Stimulated activated CD8-positive, alpha-beta memory T cell treated with anti-CD3 and anti-CD28 coated beads, Interleukin-7, amount 100 ng/mL, for 24 hours (primary cell): ENCODE measurements around the gene BFAR.
A peak's percentile ranks its signal among the peaks of the same experiment; 100 is the strongest.
"Not testable (repeated sequence)": the region's sequence is repeated elsewhere in the genome, so short reads cannot be mapped to it uniquely, and the experiment has no call there.

Source experiments
- DNase-seq: peaks from one replicate; pipeline ENCODE4 v3.0.0-alpha.2; 2020; ENCODE audit warnings: low read depth

The BFAR gene

DNA sequence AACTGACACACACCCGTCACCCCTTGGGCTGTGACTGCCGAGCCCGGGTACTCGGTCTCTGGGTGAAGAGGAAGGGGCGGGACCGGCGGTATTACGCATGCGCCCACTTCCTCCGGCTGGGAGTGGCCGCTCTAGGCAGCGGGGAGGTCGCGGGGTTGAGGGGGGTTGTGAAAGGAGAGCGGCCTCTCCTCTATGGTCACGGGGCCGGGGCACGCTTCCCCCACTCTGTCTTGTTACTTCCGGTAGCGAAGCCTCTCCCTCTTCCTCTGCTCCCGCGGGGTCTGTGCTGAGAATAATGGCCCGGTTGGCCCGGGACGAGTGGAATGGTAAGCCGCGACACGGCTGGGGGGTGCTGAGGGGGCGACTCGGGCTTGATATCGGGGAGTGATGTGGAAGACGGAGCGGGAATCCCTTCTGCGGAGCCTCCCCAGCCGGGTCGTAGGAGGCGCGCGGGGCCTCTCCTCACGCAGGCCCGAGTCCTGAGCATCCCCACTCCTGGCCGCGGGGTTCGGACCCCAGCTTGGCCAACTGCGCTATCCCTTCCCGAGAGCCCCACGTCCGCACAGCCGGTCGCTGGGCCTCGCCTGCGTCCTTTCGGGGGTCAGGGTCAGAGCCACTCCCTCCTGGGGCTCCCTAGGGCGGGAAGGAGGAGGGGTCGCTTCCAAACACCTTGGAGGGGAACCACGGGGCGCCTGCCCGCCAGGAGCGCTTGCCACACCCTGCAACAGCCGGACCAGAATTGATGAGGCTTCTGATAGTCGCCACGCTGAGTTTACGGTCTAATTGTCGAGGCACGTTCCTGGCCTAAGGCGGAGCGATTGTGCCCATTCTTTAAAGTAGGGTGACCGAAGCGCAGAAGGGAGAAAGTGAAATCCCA is at the start of gene BFAR:
TSS of gene BFAR (plus strand) at position 259 of the 877 bp plus-strand sequence. CDS start 11,396 bp downstream, outside the sequence.
- peak; percentile 97 for DNase-seq

DNA sequence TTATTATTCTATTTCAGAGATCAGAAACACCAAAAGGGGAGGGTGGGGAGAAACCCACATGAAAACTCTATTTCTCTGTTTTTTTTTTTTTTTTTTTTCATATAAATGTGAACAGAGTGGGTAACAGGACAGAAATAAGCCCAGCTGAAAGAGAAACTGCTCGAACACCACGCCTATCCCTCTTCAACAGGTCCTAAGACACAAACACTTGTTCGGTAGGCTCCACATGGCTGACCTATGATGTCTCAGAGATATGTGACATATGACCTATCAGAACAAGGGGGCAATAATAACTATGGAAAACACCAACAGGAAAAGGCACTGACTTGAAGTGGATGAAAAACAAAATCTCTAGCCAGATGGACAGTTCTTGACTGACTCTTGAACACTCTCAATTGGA is 47.5 kb upstream of the BFAR start:
- no peak for DNase-seq

DNA sequence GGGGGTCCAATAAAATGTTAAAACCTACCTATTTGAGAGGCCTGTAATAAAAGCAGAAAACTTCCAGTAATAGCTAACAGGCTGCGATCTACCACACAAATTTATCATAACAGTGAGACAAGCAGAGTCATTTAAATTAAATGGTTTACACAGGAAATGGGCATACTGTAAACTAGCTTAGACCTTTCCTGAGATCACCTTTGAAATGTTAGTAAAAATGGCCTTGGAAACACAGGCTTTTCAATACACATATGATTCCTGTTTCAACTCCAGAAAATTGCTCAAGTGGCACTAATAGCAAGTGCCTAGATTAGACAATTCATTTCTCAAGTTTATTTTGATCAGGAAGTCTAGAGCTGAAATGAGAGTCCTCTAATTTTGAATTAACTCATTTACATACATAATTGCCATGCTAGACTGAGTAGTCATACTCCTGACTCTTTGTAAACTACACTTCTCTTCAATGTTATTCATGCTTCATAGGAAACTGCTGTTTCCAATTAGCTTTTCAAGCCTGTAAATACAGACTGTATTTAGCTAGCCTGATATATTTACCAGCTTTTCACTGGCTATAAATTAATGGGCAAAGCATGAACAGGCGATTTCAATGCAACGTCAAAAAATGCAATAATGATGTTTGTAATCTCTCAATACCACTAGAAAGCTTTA is 46.0 kb upstream of the BFAR start:
- no peak for DNase-seq

DNA sequence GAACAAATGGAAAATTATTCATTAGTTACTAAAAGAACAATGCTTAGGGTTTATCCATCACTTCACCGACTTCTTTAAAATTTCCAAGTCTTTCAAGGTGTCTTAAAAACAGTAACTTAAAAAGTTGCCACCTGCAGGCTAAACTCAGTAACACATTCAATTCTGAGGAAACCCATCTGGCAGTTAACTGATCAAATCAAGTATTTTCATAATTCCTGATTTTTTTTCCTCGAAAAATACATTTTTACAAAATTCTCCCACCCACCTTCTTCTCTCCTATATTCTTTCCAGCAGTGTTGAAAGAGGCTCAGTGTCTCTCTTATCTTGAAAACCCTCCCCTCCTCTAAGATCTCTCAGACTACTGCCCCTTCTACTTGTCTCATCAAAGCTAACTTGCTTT is 32.6 kb upstream of the BFAR start:
- DNase-seq = no peak

GRCh38 chr16:14602443-14602963 is 30.2 kb upstream of the BFAR start:
- no peak for DNase-seq

DNA sequence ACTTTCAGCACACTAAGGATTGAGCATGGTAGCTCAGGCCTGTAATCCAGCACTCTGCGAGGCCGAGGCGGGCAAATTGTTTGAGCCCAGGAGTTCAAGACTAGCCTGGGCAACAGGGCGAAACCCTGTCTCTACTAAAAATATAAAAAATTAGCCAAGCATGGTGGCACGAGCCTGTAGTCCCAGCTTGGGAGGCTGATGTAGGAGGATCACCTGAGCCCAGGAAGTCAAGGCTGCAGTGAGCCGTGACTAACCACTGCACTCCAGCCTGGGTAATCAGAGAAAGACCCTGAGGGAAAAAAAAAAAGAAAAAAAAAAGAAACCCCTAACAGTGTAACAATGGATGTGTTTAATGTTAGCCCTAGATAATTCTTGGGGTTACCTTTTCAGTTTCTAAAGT is 26.6 kb upstream of the BFAR start:
- DNase-seq = no peak

DNA sequence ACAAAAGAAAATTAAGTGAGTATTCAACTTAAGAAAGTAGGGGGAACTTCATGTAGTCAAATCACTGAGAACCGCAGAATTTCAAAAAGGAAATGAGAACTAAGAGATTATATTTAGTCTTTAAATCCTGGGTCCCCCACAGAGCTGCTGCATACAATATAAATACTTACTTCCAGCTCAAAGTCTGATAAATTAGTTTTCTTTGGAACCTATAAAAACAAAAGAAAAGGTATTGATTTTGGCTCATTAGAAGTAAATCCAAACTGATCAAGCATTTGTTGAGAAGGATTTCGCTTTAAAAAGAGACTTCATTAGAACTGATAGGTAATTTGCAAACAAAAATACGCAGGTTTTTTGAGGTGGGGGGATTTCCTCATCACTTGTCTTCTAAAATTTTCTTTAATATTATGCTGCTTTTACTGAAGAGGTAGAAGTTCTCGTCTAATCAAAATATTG is 24.6 kb upstream of the BFAR start:
- no peak for DNase-seq

DNA sequence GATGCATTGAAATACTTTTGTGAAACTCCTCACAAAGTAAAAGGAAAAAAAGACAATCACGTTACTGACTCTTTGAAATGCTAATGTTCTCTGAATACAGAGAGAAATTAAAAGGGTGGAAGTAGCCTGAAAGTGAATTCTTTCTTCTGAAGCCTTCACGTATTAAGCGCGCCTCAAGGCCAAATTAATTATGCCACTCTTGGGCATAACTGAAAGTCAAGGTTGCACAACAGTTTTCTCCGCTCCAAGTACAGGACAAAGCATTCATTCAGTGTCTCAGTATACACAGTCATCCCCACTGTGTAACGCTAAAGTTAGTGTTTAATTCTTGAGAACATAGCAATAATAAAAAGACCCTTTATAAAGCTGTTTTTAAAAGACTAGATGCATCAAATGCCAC is 24.1 kb upstream of the BFAR start:
- DNase-seq = no peak

DNA sequence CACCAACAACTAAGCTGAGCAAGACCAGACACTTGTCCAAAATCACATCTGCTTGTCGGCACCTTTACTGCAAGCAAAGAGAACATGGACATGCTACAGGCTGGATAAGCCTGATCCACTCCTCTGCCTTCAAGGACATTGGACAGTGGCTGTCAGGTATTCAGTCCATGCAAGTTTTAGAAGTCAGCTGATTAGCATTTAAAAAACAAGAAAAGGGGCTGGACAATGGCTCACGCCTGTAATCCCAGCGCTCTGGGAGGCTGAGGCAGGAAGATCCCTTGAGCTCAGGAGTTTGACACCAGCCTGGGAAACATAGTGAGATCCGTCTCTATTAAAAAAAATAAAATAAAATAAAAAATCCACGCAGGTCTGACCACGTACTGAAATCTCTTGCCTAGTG is 23.0 kb upstream of the BFAR start:
- DNase-seq = no peak

GRCh38 chr16:14611660-14612059 is 21.1 kb upstream of the BFAR start:
- no peak for DNase-seq

- no peak for DNase-seq
These were observed 18.8 kb upstream of the BFAR start for GRCh38 chr16:14613991-14614390.

DNA sequence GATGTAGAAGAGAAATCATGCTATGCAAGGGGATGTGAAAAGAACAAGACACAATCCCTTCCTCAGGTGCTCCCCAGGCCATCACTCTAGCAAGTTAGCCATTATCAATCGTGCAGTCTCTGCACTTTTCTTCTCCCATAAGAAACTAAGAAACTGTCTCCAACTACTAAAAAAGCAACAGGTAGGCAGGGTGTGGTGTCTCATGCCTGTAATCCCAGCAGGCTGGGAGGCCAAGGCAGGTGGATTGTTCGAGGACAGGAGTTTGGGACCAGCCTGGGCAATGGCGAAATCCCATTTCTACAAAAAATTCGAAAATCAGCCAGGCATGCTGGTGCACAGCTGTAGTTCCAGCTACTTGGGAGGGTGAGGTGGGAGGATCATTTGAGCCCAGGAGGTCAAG is 16.5 kb upstream of the BFAR start:
- no peak for DNase-seq

DNA sequence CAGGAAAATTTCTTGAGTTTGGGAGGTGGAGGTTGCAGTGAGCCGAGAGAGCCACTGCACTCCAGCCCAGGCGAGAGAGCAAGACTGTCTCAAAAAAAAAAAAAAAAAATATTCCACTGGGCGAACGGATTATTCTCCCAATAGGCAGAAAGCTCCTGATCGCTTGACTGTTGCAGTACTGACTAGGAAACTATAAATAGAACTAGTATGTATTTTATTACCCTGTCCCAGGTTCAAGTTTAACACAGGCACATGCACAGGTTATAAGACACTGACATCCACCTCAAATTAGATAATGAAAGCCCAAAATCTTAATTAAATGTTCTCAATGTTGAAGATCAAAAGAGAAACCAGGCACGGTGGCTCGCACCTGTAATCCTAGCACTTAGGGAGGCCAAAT is 14.2 kb upstream of the BFAR start:
- DNase-seq = no peak

GRCh38 chr16:14627078-14627477 is 5.7 kb upstream of the BFAR start:
- DNase-seq = no peak

DNA sequence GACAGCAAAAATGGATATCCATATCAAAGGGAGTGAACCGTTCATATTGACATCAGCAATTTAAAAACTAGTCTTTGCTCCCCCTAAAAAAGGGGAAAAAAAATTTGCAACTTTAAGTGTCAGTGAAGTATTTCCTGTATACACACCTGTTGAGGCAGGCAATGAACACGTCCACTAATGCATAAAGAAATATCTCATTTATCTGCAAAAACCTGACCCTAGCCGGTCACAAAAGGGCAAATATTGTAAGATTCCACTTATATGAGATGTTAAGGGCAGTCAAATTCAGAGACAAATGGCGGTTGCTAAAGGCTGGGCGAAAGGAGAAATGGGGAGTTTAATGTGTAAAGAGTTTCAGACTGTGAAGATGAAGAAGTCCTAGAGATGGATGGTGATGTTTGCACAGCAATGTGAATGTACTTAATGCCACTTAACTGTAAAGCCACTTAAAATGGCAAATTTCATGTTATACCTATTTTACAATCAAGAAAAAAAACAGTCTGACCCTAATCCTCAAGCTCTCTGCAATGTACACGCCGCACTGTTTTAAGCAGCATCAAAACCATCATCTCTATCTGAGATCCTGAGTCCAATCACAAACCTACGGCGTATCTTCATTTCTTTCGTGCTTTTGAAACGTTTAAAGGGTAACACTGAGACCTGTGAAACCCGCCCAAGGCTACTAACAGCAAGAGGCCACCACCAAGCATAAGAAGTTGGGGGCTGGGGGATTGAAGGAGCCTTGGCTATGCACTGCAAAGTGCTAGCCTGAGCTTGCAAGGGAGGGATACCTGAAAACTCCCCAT is 3.7 kb upstream of the BFAR start:
- DNase-seq = no peak

DNA sequence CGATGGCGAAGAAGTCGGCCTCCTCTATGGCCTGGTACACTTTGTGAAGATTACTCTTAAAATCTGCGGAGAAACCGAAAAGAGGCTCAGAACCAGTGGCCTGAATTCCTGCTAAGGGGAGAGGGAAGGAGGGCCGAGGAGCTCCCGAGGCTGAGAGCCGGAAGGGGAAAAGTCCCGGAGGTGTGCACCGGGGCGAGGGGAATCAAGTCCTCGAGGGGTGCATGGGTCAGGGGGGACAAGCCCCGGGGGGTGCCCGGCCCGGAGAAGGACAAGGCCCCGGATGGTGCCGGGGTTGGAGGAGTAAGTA is 3.2 kb upstream of the BFAR start:
- no peak for DNase-seq

DNA sequence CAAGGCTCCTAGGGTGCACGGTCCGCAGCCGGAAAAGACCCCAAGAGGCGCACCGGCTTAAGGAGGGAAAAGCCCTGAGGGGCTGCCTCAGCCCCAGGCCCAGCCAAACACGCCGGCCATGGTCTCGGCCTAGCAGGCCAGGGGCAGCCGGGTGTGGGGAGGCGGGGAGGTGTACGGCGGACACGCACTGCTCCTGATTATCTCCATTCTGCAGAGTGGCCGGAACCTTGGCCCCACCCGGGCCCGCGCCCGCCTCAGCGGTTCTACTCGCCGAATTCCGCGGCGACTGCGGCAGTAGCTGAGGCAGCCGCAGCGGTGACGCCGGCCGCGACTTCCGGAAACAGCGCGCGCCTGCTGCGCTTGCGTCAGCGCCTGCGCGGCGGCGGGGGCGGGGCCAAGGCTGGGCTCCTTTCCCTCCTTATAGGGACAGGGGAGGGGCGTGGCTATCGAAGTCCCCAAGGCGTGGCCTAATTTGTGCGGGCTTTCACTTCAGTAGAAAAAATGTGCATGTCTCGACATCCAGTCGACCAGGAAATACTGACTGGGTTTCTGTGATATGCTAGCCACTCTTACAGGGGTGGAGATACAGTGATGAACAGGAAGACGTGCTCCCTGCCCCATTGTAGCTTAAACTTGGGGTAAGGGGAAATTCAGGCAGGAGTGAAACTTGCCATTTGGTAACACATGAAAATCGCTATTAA is 2.7 kb upstream of the BFAR start, which contains the start of gene PARN:
TSS of gene PARN (minus strand) at position 342 of the 701 bp plus-strand sequence. CDS start at position 207, 135 bp downstream.
- DNase-seq = peak; percentile 94

DNA sequence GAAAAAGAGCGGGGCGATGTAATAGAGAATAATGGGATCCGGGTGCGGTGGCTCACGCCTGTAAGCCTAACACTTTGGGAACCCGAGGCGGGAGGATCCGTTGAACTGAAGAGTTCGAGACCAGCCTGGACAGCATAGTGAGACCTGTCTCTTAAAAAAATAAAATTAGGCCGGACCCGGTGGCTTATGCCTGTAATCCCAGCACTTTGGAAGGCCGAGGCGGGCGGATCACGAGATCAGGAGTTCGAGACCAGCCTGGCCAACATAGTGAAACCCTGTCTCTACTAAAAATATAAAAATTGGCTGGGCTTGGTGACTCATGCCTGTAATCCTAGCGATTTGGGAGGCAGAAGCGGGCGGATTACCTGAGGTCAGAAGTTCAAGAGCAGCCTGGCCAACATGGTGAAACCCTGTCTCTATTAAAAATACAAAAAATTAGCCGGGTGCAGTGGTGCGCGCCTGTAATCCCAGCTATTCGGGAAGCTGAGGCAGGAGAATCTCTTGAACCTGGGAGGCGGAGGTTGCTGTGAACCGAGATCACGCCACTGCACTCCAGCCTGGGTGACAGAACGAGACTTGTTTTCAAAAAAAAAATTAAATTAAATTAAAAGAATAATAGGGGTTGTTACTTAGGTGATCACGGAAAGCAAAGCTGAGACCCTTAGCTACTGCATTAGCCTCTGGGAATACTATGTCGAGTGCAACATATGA is 2.0 kb upstream of the BFAR start:
- DNase-seq = not testable (repeated sequence)

DNA sequence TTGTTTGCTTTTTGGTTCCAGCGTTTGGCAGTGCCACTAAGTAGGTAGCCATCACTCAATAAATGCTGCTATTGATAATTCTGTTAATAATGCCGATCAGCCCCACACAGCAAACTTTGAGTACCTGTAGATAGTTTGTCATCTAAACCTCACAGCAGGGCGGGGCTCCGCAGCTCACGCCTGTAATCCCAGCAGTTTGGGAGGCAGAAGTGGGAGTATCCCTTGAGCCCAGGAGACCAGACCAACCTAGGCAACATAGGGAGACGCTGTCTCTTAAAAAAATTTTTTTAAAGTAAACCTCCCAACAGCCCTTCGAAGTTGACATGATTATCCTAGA is 1.6 kb downstream of the BFAR start:
- DNase-seq = no peak

- DNase-seq = no peak
These were observed 2.8 kb downstream of the BFAR start for GRCh38 chr16:14635395-14636165.
